OCI-LY7 (cell line): Measurements from ENCODE around the gene ATXN7L2. TPM values are rescaled to one million over a fixed set of nuclear protein-coding genes. Genes with fewer than 3 reads are reported as not detected.

Source experiments
- BruUV-seq: library from RNA; stranded (reverse); fragments of 400-500 nt; replicated peaks from 2 replicates; lab custom pipeline; 2021; lab: Mats Ljungman, UMichigan
- CTCF ChIA-PET: fragments of 300-600 bp; sonication (Branson Sonifier 250); formaldehyde crosslinking; loops from one replicate; lab custom pipeline; 2022; ENCODE audit warnings: antibody characterized with exemption; ENCODE audit not compliant: unreplicated experiment; lab: Charles Lee
- POLR2A ChIA-PET: fragments of 300-600 bp; sonication (Branson Sonifier 250); formaldehyde crosslinking; loops from one replicate; lab custom pipeline; 2022; ENCODE audit warnings: antibody characterized with exemption; lab: Charles Lee
- DNase-seq: peaks from one replicate; pipeline ENCODE4 v3.0.0-alpha.2; 2015; ENCODE audit warnings: low spot score
- H2AFZ ChIP-seq: fragments of 200-600 bp; sonication (generic), shearing (Covaris generic); 2 replicates; pipeline ENCODE4 v1.6.1; 2014; ENCODE audit warnings: mild to moderate bottlenecking, antibody characterized with exemption, low read length, moderate library complexity
- H3K27ac ChIP-seq: fragments of 200-600 bp; sonication (generic); 2 replicates; pipeline ENCODE4 v1.5.1; 2014; ENCODE audit warnings: mixed run types, low read depth, mild to moderate bottlenecking, moderate library complexity, low read length, inconsistent platforms; ENCODE audit not compliant: poor library complexity, severe bottlenecking
- H3K36me3 ChIP-seq: fragments of 200-600 bp; sonication (generic); 2 replicates; pipeline ENCODE4 v1.6.1; 2014; ENCODE audit warnings: mild to moderate bottlenecking, antibody characterized with exemption, low read length, moderate library complexity, mixed read lengths; ENCODE audit not compliant: insufficient read depth
- H3K4me1 ChIP-seq: fragments of 200-600 bp; sonication (generic); 2 replicates; pipeline ENCODE4 v1.5.1; 2014; ENCODE audit warnings: mild to moderate bottlenecking, low read length; ENCODE audit not compliant: insufficient read depth, poor library complexity, severe bottlenecking
- H3K4me2 ChIP-seq: fragments of 200-600 bp; sonication (generic); 2 replicates; pipeline ENCODE4 v1.6.1; 2014; ENCODE audit warnings: mild to moderate bottlenecking, low read length
- H3K4me3 ChIP-seq: fragments of 200-600 bp; sonication (generic); 2 replicates; pipeline ENCODE4 v1.5.1; 2014; ENCODE audit warnings: mild to moderate bottlenecking, low read depth, low read length; ENCODE audit not compliant: poor library complexity, severe bottlenecking
- H3K79me2 ChIP-seq: fragments of 200-600 bp; sonication (generic); 2 replicates; pipeline ENCODE4 v1.6.1; 2016; ENCODE audit warnings: low read depth, mild to moderate bottlenecking, low read length, moderate library complexity, mixed read lengths; ENCODE audit not compliant: insufficient read depth
- H3K9me2 ChIP-seq: fragments of 200-600 bp; sonication (generic); 2 replicates; pipeline ENCODE4 v1.6.1; 2016; ENCODE audit warnings: mild to moderate bottlenecking, low read length, mixed read lengths; ENCODE audit not compliant: insufficient read depth
- H3K9me3 ChIP-seq: fragments of 200-600 bp; sonication (generic); 2 replicates; pipeline ENCODE4 v1.6.1; 2014; ENCODE audit warnings: mild to moderate bottlenecking, mixed run types, low read length, mixed read lengths
- H4K20me1 ChIP-seq: fragments of 200-600 bp; sonication (generic); 2 replicates; pipeline ENCODE4 v1.6.1; 2014; ENCODE audit warnings: mild to moderate bottlenecking, antibody characterized with exemption, low read length, moderate library complexity, mixed read lengths; ENCODE audit not compliant: insufficient read depth
- CTCF ChIP-seq: fragments of 200-600 bp; sonication (generic); conservative IDR thresholded peaks from 2 replicates; pipeline ENCODE4 v1.5.1; 2014; ENCODE audit warnings: mild to moderate bottlenecking, antibody characterized with exemption, low read length, moderate library complexity, mixed read lengths
- EZH2phosphoT487 ChIP-seq: fragments of 200-600 bp; sonication (generic); IDR thresholded peaks from 2 replicates; pipeline ENCODE4 v1.6.1; 2018; ENCODE audit warnings: low read depth, borderline replicate concordance, mild to moderate bottlenecking, mixed run types, antibody characterized with exemption, low read length, moderate library complexity, mixed read lengths
- intact Hi-C: fragments of 100-400 bp; cut with micrococcal nuclease; formaldehyde crosslinking; loops from one replicate; pipeline ENCODE4 v1.10.0; 2022; ENCODE audit not compliant: unreplicated experiment
- total RNA-seq, 2 experiments: library from RNA; depleted of rRNA in 1 of 2; stranded (reverse); fragments of >200 nt in 1 of 2; shearing (Covaris generic) in 1 of 2; gene quantifications; 2 replicates each; pipeline ENCODE4 v1.2.3, GENCODE V29; 2014 to 2022

Gene ATXN7L2
- total RNA-seq, 2 experiments from 2014 or later: 6.5 to 8.2 TPM

- intact Hi-C loops: loop anchor here (1.0 to 2.0 kb wide), 7 partner anchors 34 to 331 kb away; partner anchors contain the start of gene PSMA5
- Histone ChIP-seq H3K4me3 (no peak overlapping the region), H3K4me2 (peak overlapping the region; percentile 95), H3K9me3 (no peaks in the 10 kb centered on the region), H3K9me2 (no peaks in the 10 kb centered on the region), H3K36me3 (no peaks in the 10 kb centered on the region), H3K4me1 (peaks cover 6% of the 10 kb centered on the region), H3K79me2 (no peaks in the 10 kb centered on the region), H2AFZ (peak overlapping the region; percentile 100; the same call in 1 of the 2 replicates), H3K27ac (no peak overlapping the region), H4K20me1 (no peaks in the 10 kb centered on the region)
- ChIA-PET CTCF (interaction anchor here (0.7 to 2.2 kb wide), 13 partner anchors 13 to 278 kb away, joined by 3 to 35 read pairs (median 4); partner anchors contain the start of genes AMIGO1, CYB561D1 and GNAI3), POLR2A (interaction anchor here (0.6 to 1.3 kb wide), 11 partner anchors 9 to 133 kb away, joined by 3 to 5 read pairs (median 4); partner anchors contain the start of genes ATXN7L2, PSMA5 and SORT1)
- DNase-seq: no peak
- BruUV-seq: no TSS peak
- TF ChIP-seq EZH2phosphoT487 (no peak), CTCF (no peak)
These were observed 48.2 kb downstream of the ATXN7L2 start for GRCh38 chr1:109531826-109532364.

GRCh38 chr1:109532365-109533136, 48.8 kb downstream of the ATXN7L2 start:
- Histone ChIP-seq H3K9me3 (no peaks in the 10 kb centered on the region), H3K4me1 (peaks cover 6% of the 10 kb centered on the region), H3K4me3 (peak overlapping the region; percentile 58), H3K27ac (peak overlapping the region; percentile 32), H2AFZ (peak overlapping the region; percentile 100), H3K79me2 (no peaks in the 10 kb centered on the region), H4K20me1 (no peaks in the 10 kb centered on the region), H3K36me3 (no peaks in the 10 kb centered on the region), H3K4me2 (peak overlapping the region; percentile 95), H3K9me2 (no peaks in the 10 kb centered on the region)
- intact Hi-C loops: loop anchor here (1.0 to 2.0 kb wide), 8 partner anchors 34 to 331 kb away; partner anchors contain the start of genes CYB561D1 and PSMA5
- TF ChIP-seq CTCF: peak; percentile 79
- TF ChIP-seq EZH2phosphoT487: no peak
- POLR2A ChIA-PET: interaction anchor here (0.6 to 1.3 kb wide), 12 partner anchors 9 to 134 kb away, joined by 3 to 5 read pairs (median 3); partner anchors contain the start of genes ATXN7L2, CYB561D1, PSMA5 and SORT1
- peak; percentile 85 for DNase-seq
- no TSS peak for BruUV-seq
- CTCF ChIA-PET: interaction anchor here (0.5 to 2.2 kb wide), 15 partner anchors 12 to 1075 kb away, joined by 3 to 35 read pairs (median 4); partner anchors contain the start of genes AMIGO1, CYB561D1 and GNAI3
